ENCODE results near the gene DACT3.

DNA sequence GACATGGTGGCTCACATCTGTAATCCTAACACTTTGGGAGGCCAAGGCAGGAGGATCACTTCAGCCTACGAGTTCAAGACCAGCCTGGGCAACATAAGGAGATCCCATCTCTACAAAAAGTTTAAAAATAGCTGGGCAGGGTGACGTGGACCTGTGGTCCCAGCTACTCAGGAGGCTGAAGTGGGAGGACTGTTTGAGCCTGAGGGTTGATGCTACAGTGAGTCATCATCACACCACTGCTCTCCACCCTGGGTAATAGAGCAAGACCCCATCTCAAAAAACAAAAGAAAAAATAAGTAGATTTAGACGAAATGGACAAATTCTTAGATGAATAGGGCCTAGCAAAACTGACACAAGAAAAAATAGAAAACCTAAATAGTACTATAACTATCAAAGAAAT is 14.6 kb downstream of the DACT3 start:
- TF ChIP-seq CTCF (IDR thresholded peaks at IDR 0.05), result no peak
- TF ChIP-seq ZFX (IDR thresholded peaks at IDR 0.05; ENCODE audit: borderline replicate concordance), result no peak
